ENCODE data around the gene OR7C2. TPM values are rescaled to one million over a fixed set of nuclear protein-coding genes. Genes with fewer than 3 reads are reported as not detected.

Gene OR7C2
- total and polyA plus RNA-seq, 2 of the 13 experiments (the other 11 are each of a cell fraction or from before 2014, with no cell fraction given): not detected

- H3K27ac ChIP-seq (ENCODE audit: extremely low read length, insufficient read depth, low read length): no peak overlapping the region
- no peak for DNase-seq (ENCODE audit: low spot score)
- no peaks in the 10 kb centered on the region for H3K36me3 ChIP-seq (replicated peaks in 1 of 2; ENCODE audit: control insufficient read depth in 1 of 2, insufficient read depth in 2 of 2, low read length in 2 of 2)
- H3K4me1 ChIP-seq (ENCODE audit: insufficient read depth, low read length): no peaks in the 10 kb centered on the region
- no peak overlapping the region for H3K4me2 ChIP-seq (ENCODE audit: low read depth, low read length)
- H3K27me3 ChIP-seq (ENCODE audit: control insufficient read depth in 1 of 2, insufficient read depth in 2 of 2, low read length in 2 of 2): peaks cover 0 to 10% of the 10 kb centered on the region in 2 experiments; a peak in 3 of 5 replicates
- TF ChIP-seq CEBPB (IDR thresholded peaks at IDR 0.05; ENCODE audit: borderline replicate concordance, low read depth, low read length) (peak; percentile 13; the same call in 1 of the 2 replicates), POLR2G (IDR thresholded peaks at IDR 0.05; ENCODE audit: low read depth, low read length) (no peak), ATF7 (IDR thresholded peaks at IDR 0.05) (peak; percentile 68), ATF7 (CRISPR knock-in tag; IDR thresholded peaks at IDR 0.05) (no peak)
- H3K79me2 ChIP-seq (ENCODE audit: insufficient read depth, low read length): no peaks in the 10 kb centered on the region
- no peak overlapping the region for H3K4me3 ChIP-seq (replicated peaks in 1 of 3; ENCODE audit: insufficient read depth in 1 of 3, low read depth in 2 of 3, low read length in 3 of 3)
- H3K9ac ChIP-seq (ENCODE audit: insufficient read depth, low read depth, low read length): no peak overlapping the region
- no peaks in the 10 kb centered on the region for H4K20me1 ChIP-seq (ENCODE audit: insufficient read depth, low read length)
- no peaks in the 10 kb centered on the region for H3K9me3 ChIP-seq (ENCODE audit: low read length)
- 0% methylated on average over 2 of the region's 2 CpGs for WGBS (ENCODE audit: low lambda C conversion rate)
- POLR2A ChIA-PET: no interaction called here
- in situ Hi-C loops (cut with HindIII; ENCODE audit: extremely low pct_ligation_motif_present, low pct_unique_long_range_greater_than_20kb) (no loop called here), intact Hi-C loops (cut with micrococcal nuclease; ENCODE audit: unreplicated experiment) (no loop called here)
- H2AFZ ChIP-seq (ENCODE audit: low read length): no peak overlapping the region
- no TSS peak for BruUV-seq (replicated peaks)
- no peak for ATAC-seq
- CTCF ChIA-PET (ENCODE audit: low intra/inter-chr PET ratio, low total read pairs): no interaction called here
- FAIRE-seq: no peak
These were observed 39.5 kb upstream of the OR7C2 start for GRCh38 chr19:14901675-14902260.

- H3K9me3 ChIP-seq (ENCODE audit: low read length): no peaks in the 10 kb centered on the region
- no peak overlapping the region for H3K9ac ChIP-seq (ENCODE audit: insufficient read depth, low read depth, low read length)
- no peak overlapping the region for H3K4me2 ChIP-seq (ENCODE audit: low read depth, low read length)
- DNase-seq (ENCODE audit: low spot score) (no peak), ATAC-seq (no peak), FAIRE-seq (no peak)
- no peaks in the 10 kb centered on the region for H3K4me1 ChIP-seq (ENCODE audit: insufficient read depth, low read length)
- in situ Hi-C loops (cut with HindIII; ENCODE audit: extremely low pct_ligation_motif_present, low pct_unique_long_range_greater_than_20kb): no loop called here
- no peak overlapping the region for H3K27ac ChIP-seq (ENCODE audit: extremely low read length, insufficient read depth, low read length)
- no peaks in the 10 kb centered on the region for H4K20me1 ChIP-seq (ENCODE audit: insufficient read depth, low read length)
- H3K27me3 ChIP-seq (ENCODE audit: control insufficient read depth in 1 of 2, insufficient read depth in 2 of 2, low read length in 2 of 2): peaks cover 0 to 6% of the 10 kb centered on the region in 2 experiments; a peak in 2 of 5 replicates
- intact Hi-C loops (cut with micrococcal nuclease; ENCODE audit: unreplicated experiment): no loop called here
- no peak overlapping the region for H3K4me3 ChIP-seq (replicated peaks in 1 of 3; ENCODE audit: insufficient read depth in 1 of 3, low read depth in 2 of 3, low read length in 3 of 3)
- ChIA-PET CTCF (ENCODE audit: low intra/inter-chr PET ratio, low total read pairs) (no interaction called here), POLR2A (no interaction called here)
- H3K79me2 ChIP-seq (ENCODE audit: insufficient read depth, low read length): no peaks in the 10 kb centered on the region
- no TSS peak for BruUV-seq (replicated peaks)
- H3K36me3 ChIP-seq (replicated peaks in 1 of 2; ENCODE audit: control insufficient read depth in 1 of 2, insufficient read depth in 2 of 2, low read length in 2 of 2): no peaks in the 10 kb centered on the region
- 24% methylated on average over 4 of the region's 4 CpGs for WGBS (ENCODE audit: low lambda C conversion rate)
- no peak overlapping the region for H2AFZ ChIP-seq (ENCODE audit: low read length)
- TF ChIP-seq, protein P1, sequence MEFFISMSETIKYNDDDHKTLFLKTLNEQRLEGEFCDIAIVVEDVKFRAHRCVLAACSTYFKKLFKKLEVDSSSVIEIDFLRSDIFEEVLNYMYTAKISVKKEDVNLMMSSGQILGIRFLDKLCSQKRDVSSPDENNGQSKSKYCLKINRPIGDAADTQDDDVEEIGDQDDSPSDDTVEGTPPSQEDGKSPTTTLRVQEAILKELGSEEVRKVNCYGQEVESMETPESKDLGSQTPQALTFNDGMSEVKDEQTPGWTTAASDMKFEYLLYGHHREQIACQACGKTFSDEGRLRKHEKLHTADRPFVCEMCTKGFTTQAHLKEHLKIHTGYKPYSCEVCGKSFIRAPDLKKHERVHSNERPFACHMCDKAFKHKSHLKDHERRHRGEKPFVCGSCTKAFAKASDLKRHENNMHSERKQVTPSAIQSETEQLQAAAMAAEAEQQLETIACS (CRISPR knock-in tag; IDR thresholded peaks at IDR 0.05): no peak
- TF ChIP-seq ZNF17 (CRISPR knock-in tag; IDR thresholded peaks at IDR 0.05) (no peak), ZNF24 (IDR thresholded peaks at IDR 0.05) (no peak), KDM5B (CRISPR knock-in tag; IDR thresholded peaks at IDR 0.05; ENCODE audit: borderline replicate concordance) (no peak), SCMH1 (CRISPR knock-in tag; IDR thresholded peaks at IDR 0.05; ENCODE audit: borderline replicate concordance) (no peak), KLF13 (CRISPR knock-in tag; IDR thresholded peaks at IDR 0.05) (no peak), SAP130 (CRISPR knock-in tag; IDR thresholded peaks at IDR 0.05; ENCODE audit: low read depth) (no peak), SMARCE1 (IDR thresholded peaks at IDR 0.05; ENCODE audit: borderline replicate concordance) (no peak), NFE2L2 (IDR thresholded peaks at IDR 0.05; ENCODE audit: low read length) (no peak), CBFB (CRISPR knock-in tag; IDR thresholded peaks at IDR 0.05) (no peak)
- TF ChIP-seq, protein P2, sequence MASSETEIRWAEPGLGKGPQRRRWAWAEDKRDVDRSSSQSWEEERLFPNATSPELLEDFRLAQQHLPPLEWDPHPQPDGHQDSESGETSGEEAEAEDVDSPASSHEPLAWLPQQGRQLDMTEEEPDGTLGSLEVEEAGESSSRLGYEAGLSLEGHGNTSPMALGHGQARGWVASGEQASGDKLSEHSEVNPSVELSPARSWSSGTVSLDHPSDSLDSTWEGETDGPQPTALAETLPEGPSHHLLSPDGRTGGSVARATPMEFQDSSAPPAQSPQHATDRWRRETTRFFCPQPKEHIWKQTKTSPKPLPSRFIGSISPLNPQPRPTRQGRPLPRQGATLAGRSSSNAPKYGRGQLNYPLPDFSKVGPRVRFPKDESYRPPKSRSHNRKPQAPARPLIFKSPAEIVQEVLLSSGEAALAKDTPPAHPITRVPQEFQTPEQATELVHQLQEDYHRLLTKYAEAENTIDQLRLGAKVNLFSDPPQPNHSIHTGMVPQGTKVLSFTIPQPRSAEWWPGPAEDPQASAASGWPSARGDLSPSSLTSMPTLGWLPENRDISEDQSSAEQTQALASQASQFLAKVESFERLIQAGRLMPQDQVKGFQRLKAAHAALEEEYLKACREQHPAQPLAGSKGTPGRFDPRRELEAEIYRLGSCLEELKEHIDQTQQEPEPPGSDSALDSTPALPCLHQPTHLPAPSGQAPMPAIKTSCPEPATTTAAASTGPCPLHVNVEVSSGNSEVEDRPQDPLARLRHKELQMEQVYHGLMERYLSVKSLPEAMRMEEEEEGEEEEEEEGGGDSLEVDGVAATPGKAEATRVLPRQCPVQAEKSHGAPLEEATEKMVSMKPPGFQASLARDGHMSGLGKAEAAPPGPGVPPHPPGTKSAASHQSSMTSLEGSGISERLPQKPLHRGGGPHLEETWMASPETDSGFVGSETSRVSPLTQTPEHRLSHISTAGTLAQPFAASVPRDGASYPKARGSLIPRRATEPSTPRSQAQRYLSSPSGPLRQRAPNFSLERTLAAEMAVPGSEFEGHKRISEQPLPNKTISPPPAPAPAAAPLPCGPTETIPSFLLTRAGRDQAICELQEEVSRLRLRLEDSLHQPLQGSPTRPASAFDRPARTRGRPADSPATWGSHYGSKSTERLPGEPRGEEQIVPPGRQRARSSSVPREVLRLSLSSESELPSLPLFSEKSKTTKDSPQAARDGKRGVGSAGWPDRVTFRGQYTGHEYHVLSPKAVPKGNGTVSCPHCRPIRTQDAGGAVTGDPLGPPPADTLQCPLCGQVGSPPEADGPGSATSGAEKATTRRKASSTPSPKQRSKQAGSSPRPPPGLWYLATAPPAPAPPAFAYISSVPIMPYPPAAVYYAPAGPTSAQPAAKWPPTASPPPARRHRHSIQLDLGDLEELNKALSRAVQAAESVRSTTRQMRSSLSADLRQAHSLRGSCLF (CRISPR knock-in tag; IDR thresholded peaks at IDR 0.05; ENCODE audit: borderline replicate concordance): no peak
These were observed 34.6 kb upstream of the OR7C2 start for GRCh38 chr19:14906711-14907110.
